ENCODE data around the gene PHLDB2. TPM values are rescaled to one million over a fixed set of nuclear protein-coding genes. Genes with fewer than 3 reads are reported as not detected.

PHLDB2 gene
- total RNA-seq, 1 experiment from 2014 or later, result 30.7 TPM

- H3K4me3 Mint-ChIP-seq (ENCODE audit: low read depth, unreplicated experiment), result no peak overlapping the region
- BruUV-seq (replicated peaks), result no TSS peak
Measured at GRCh38 chr3:112004669-112005068, 145.6 kb downstream of the PHLDB2 start.

GRCh38 chr3:112005091-112005672, 146.1 kb downstream of the PHLDB2 start:
- TF ChIP-seq CTCF (IDR thresholded peaks at IDR 0.05; ENCODE audit: unreplicated experiment), result no peak
- Mint-ChIP-seq H3K36me3 (ENCODE audit: insufficient read depth, unreplicated experiment) (no peaks in the 10 kb centered on the region), H3K4me3 (ENCODE audit: low read depth, unreplicated experiment) (no peak overlapping the region), H3K4me1 (ENCODE audit: low read depth, unreplicated experiment) (peaks cover 14% of the 10 kb centered on the region), H3K9me3 (ENCODE audit: low read depth, unreplicated experiment) (no peaks in the 10 kb centered on the region), H3K27me3 (ENCODE audit: unreplicated experiment) (no peaks in the 10 kb centered on the region), H3K27ac (ENCODE audit: unreplicated experiment) (no peak overlapping the region)
- DNase-seq, result no peak
- CTCF ChIA-PET, result interaction anchor here (1.9 kb wide), 1 partner anchor 16 kb away, joined by 7 read pairs; no protein-coding TSS in a partner anchor
- intact Hi-C loops (cut with micrococcal nuclease; ENCODE audit: unreplicated experiment), result no loop called here
- BruUV-seq (replicated peaks), result no TSS peak

More at GRCh38 chr3:112004669-112005068, 145.6 kb downstream of the PHLDB2 start:
- no peak for DNase-seq
- CTCF ChIA-PET, result interaction anchor here (0.6 to 1.9 kb wide), 2 partner anchors 16 to 38 kb away, joined by 3 to 7 read pairs; no protein-coding TSS in a partner anchor
- Mint-ChIP-seq H3K9me3 (ENCODE audit: low read depth, unreplicated experiment) (no peaks in the 10 kb centered on the region), H3K36me3 (ENCODE audit: insufficient read depth, unreplicated experiment) (no peaks in the 10 kb centered on the region), H3K27me3 (ENCODE audit: unreplicated experiment) (no peaks in the 10 kb centered on the region), H3K27ac (ENCODE audit: unreplicated experiment) (no peak overlapping the region), H3K4me1 (ENCODE audit: low read depth, unreplicated experiment) (peaks cover 14% of the 10 kb centered on the region)
- intact Hi-C loops (cut with micrococcal nuclease; ENCODE audit: unreplicated experiment), result no loop called here
- TF ChIP-seq CTCF (IDR thresholded peaks at IDR 0.05; ENCODE audit: unreplicated experiment), result no peak

- CTCF ChIA-PET, result interaction anchor here (1.0 kb wide), 1 partner anchor 19 kb away, joined by 3 read pairs; no protein-coding TSS in a partner anchor
- intact Hi-C loops (cut with micrococcal nuclease; ENCODE audit: unreplicated experiment), result no loop called here
- Mint-ChIP-seq H3K36me3 (ENCODE audit: insufficient read depth, unreplicated experiment) (no peaks in the 10 kb centered on the region), H3K4me1 (ENCODE audit: low read depth, unreplicated experiment) (peaks cover 7% of the 10 kb centered on the region), H3K27ac (ENCODE audit: unreplicated experiment) (no peak overlapping the region), H3K9me3 (ENCODE audit: low read depth, unreplicated experiment) (no peaks in the 10 kb centered on the region), H3K4me3 (ENCODE audit: low read depth, unreplicated experiment) (no peak overlapping the region), H3K27me3 (ENCODE audit: unreplicated experiment) (no peaks in the 10 kb centered on the region)
- no peak for DNase-seq
- no peak for TF ChIP-seq CTCF (IDR thresholded peaks at IDR 0.05; ENCODE audit: unreplicated experiment)
- no TSS peak for BruUV-seq (replicated peaks)
Measured at GRCh38 chr3:112007633-112008032, 148.6 kb downstream of the PHLDB2 start.

GRCh38 chr3:112009670-112010069, 150.6 kb downstream of the PHLDB2 start:
- DNase-seq, result no peak
- BruUV-seq (replicated peaks), result no TSS peak
- Mint-ChIP-seq H3K27ac (ENCODE audit: unreplicated experiment) (no peak overlapping the region), H3K36me3 (ENCODE audit: insufficient read depth, unreplicated experiment) (no peaks in the 10 kb centered on the region), H3K4me1 (ENCODE audit: low read depth, unreplicated experiment) (no peaks in the 10 kb centered on the region), H3K9me3 (ENCODE audit: low read depth, unreplicated experiment) (no peaks in the 10 kb centered on the region), H3K4me3 (ENCODE audit: low read depth, unreplicated experiment) (no peak overlapping the region), H3K27me3 (ENCODE audit: unreplicated experiment) (no peaks in the 10 kb centered on the region)
- intact Hi-C loops (cut with micrococcal nuclease; ENCODE audit: unreplicated experiment), result no loop called here
- no peak for TF ChIP-seq CTCF (IDR thresholded peaks at IDR 0.05; ENCODE audit: unreplicated experiment)
- CTCF ChIA-PET, result no interaction called here

All from Calu3 (cell line).